Globus pallidus (tissue), 1 donor: ENCODE data around the gene NINJ2.

Experiments used
- DNase-seq: peaks from one replicate; pipeline ENCODE4 v3.0.0-alpha.2; 2015; ENCODE audit warnings: low spot score

NINJ2 gene

DNA sequence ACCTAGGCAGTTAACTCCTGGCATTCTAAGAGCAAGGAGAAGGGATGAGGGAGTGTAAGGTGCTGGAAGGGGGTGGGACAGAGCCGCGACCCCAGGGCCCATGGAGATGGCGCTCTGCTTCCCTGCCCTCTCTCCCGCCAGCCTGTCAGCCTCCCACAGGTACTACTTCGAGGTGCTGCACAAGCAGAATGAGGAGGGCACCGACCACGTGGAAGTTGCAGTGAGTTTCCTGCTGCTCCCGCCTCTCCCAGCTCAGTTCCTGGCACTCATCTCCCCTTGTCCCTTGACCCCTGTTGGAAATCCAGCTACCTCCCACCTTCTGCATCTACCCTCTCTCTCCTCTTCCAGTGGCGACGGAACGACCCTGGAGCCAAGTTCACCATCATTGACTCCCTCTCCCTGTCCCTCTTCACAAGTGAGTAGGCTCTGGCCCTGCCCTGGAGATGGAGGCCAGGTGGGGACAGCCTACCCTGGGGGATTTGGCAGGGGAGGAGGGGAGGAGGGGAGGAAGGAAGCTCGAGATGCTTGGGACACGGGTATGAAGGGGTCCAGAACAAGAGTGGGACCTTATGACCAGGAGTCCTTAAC, 115.3 kb downstream of the NINJ2 start:
- no peak for DNase-seq

- DNase-seq, result peak; percentile 43
These were observed 116.1 kb downstream of the NINJ2 start for GRCh38 chr12:546920-547845.

DNA sequence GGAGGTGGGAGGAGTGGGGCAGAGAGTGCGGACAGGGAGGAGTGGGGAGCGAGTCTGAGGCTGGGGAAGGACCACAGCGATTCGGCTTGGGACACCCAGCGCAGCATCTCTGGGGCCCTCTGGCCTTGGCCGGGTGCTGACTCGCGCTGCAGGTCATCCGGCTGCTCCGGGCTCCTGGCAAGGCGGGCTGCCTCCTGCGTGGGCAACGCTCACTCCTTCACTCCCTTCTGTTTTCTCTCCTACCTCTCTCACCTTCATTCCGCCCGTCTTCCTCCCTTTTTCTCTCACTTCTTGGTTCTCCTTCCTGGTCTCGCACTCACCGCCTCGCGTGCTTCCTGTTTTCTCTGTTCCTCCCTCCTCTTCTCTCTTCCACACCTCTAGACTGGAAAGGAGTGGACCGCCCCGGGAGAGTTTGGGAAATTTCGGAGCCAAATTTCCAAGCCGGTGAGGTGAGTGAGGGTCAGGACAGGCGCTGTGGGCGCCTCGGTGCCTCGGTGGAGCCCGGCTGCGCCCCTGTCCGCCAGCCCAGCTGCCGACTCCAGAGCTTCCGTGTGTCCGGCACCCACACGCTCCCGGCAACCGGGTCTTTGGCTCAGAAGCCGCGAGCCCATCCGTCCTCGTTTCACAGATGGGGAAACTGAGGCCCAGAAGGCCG, 116.9 kb downstream of the NINJ2 start:
- no peak for DNase-seq

DNA sequence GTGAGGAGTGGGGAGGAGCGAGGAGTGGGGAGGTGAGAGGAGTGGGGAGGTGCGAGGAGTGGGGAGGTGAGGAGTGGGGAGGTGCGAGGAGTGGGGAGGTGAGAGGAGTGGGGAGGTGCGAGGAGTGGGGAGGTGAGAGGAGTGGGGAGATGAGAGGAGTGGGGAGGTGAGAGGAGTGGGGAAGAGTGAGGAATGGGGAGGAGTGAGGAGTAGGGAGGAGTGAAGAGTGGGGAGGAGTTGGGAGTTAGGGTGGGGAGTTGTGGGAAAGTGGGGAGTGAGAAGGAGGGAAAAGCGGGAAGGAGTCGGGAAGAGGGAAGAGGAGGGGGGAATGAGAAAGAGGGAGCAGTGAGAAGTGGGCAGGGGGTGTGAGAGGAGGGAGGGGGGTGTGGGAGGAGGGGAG, 117.4 kb downstream of the NINJ2 start:
- no peak for DNase-seq

DNA sequence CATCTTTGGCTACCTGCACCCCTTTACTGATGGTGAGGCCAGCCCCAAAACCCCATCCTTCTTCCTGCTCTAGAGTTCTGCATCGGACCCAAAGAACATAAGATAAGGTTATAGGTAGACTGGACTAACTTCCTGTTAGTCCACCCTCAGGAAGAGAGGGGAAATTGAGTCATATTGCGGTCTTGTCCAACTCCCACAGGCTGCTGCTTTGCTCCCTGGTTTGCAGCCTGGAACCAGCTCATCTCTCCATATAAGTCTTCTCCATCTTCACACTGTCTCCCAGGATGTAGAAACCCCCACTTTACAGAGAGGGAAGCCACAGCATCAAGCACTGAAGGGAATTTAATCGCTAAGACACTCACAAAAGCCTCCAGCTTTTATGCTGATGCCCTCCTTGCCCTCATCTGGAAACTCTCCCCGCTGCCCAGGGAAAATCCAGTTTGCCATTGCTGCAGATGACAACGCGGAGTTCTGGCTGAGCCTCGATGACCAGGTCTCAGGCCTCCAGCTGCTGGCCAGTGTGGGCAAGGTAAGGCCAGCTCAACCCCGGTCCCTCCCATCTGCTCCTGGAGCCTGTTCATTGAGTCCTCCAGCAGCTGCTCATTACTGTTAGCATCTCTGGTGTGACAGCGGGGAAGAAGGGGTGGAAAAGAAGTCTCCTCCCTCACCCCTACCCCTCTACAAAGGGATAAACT, 118.2 kb downstream of the NINJ2 start:
- DNase-seq, result no peak

DNA sequence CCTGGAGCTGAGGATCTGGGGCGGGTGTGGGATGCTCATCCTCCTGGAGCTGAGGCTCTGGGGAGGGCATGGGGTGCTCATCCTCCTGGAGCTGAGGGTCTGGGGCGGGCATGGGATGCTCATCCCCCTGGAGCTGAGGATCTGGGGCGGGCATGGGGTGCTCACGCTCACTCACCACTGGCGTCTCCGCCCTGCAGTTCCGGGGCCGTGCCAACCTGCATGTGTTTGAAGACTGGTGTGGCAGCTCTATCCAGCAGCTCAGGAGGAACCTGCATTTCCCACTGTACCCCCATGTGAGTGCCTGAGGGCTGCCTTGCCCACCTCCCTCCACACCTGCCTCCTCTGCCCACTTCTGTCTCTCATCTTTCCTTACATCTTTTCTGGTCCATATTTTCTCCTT, 119.1 kb downstream of the NINJ2 start:
- no peak for DNase-seq

DNA sequence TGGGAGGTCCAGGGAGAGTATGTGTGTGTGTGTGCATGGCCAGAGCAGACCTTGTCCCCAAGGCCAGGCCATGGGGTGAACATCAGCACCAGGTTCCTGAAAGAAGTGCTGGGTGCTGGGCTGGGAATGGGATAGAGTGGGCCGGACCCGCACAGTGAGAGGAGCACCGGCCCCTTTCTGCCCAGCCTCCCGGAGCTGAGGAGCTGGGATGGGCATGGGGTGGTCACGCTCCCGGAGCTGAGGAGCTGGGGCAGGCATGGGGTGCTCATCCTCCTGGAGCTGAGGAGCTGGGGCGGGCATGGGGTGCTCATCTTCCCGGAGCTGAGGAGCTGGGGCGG, 120.2 kb downstream of the NINJ2 start:
- DNase-seq, result no peak

- no peak for DNase-seq
These were observed 120.7 kb downstream of the NINJ2 start for GRCh38 chr12:542395-543113.

- no peak for DNase-seq
These were observed 121.4 kb downstream of the NINJ2 start for GRCh38 chr12:541676-542324.

- no peak for DNase-seq
These were observed 123.5 kb downstream of the NINJ2 start for GRCh38 chr12:539540-540310.

DNA sequence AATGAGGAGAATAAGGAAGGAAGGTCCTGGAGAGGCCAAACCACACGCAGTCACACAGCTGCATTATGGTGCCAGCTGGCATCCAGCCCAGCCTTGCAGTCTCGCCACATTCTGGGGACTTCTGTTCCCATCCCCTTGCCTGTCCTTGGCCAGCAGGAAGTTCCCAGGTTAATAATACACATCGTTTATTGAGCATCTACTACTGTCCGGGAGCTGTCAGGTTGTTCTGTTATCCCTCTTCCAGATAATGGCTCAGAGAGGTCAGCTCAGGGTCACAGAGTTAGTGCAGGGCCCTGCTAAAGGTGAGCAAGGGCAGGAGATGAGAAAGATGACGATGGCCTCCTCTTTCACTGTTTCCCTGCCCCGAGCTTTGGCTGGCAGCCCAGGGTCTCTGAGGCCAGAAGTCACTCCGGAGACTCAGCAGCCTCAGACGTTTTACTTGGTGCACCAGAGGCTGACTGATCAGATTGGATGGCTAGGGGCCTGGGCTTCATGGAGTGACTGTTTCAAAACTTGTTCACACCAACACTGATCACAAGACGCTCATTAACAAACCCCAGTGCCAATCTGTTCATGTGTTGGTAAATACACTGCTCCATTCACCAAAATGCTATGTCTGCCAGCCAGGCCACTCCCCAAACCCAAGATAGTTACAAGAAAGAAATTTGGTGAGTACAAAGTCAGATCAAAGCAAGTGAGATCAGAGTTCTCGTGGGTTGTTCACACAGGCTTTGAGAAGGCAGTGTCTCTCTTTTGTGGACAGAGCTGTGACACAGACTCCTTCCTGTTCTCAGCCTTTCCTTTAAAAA, 124.3 kb downstream of the NINJ2 start:
- peak; percentile 57 for DNase-seq

DNA sequence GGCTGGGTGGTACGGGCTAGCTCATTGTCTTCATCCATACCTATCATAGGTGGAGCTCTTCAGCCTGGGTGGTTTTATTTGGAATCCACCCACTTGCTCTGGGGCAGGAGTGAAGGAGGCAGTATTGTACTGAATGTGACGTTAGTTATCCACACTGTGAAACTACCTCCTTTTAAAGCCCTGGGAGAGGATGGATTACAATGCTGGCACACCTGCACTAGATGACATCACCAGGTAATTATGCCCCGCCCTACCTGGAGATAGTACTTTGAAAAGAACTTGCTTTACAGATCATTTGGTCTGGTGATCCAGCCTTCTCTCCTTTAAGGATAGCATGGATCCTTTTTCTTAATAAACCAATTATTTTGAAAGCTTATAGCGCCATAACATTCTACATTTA, 125.5 kb downstream of the NINJ2 start:
- no peak for DNase-seq

DNA sequence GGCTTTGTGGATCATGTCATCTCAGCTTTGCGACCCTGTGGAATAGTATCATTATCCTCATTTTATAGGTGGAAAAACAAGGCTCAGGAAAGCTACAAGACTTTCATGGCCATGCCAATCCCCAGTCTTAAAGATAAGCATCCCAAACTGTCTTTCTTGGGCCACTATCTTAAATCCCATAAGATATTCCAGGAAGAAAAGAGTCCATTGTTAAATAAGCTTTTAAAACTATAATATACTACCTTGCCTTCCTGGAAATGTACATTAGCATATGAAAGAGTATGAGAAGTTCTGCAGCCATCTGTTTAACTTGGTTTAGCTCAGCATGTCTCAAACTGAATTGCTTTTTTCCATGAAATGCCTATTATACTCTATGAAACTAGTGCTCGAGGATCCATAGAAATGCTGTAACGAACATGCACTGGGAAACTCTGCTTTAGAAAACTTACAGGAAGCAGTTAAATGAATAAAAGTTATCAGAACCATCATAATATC, 126.4 kb downstream of the NINJ2 start:
- no peak for DNase-seq

GRCh38 chr12:535396-535795, 127.8 kb downstream of the NINJ2 start:
- no peak for DNase-seq

DNA sequence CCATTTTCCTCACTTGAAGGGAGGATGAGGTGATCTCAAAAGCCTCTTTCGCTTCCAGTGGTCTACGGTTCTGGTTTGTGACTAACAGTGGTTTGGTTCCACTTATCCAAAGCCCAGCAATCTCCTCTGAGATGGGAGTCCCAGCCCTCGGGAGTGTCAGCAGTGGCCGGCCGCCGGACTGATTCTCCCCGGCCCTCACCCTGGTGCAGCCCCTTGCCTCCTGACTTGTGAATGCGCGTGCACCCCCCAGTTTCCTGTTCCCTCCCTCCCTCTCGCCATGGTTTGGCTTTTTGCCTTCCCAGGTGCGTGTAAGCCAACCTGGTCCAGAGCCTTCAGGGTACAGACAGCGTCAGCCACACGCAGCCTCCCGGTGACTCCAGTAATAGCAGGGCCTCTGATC, 129.0 kb downstream of the NINJ2 start:
- DNase-seq, result no peak

GRCh38 chr12:533718-534117, 129.5 kb downstream of the NINJ2 start:
- DNase-seq, result no peak

DNA sequence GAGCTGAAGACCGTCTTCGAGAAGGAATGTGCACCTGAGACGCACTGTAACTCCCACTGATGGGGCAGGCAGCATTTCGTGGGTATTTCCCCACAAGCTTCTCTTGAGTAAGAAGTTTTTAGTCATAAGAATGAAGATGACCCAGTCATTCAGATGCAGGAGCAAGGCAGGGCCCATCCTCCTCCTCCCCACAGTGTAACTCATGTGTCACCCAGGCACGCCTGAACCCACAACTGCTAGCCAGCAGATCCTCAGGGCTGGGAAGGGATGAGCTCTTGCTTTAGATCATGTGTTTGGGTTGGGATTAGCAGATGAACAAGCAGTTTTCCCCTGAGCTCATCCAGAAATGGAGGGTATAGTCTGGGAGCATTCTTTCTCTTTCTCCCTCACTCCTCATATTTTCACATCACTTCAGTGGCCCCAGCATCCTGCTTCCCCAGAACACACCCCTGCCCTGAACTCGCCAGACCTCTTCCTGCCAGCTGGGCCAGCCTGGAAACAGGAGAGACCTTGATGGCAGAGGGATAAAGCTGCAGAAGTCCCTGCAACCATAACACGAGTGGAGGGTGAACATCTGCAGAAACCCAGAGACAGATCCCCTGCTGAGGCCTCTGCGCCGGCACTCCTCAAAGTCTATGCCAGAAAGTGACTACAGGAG, 130.2 kb downstream of the NINJ2 start:
- DNase-seq, result no peak

DNA sequence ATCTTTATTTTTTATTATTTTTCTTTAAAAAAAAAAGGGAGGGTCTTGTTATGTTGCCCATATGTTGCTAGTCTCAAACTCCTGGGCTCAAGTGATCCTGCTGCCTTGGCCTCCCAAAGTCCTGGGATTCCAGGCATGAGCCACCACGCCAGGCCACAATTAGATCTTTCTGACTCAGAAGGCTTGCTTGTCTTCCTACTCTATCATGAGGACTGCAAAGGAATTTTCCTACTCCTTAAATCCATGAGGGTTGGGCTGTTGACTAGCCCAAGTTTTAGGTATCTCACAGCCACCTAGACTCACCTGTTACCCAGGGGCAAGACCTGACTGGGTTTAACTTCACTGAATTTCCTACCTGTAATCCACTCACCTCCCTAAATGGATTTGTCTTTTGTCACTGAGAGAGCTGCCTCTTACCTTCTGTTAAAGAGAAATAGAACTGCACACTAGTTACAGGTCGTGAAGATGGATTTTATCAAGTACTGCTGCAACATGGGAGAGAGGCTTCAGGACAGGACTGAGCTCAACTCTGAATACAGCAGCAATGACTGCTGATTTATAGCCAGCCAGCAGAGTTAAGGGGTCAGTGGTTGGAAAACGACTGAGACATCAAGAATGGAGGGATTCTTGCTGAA, 131.2 kb downstream of the NINJ2 start:
- no peak for DNase-seq

GRCh38 chr12:530821-531220, 132.4 kb downstream of the NINJ2 start:
- no peak for DNase-seq
